HG03460 (cell line): Measurements from ENCODE around the gene RNF186.
"Not testable (repeated sequence)": the region's sequence is repeated elsewhere in the genome, so short reads cannot be mapped to it uniquely, and the experiment has no call there.

ENCODE experiments used
- ATAC-seq: cut with Tn5 transposase; IDR thresholded peaks from one replicate; pipeline ENCODE4 v1.9.1; 2021; ENCODE audit not compliant: unreplicated experiment

Gene RNF186

GRCh38 chr1:19797827-19798226 lies 17.3 kb downstream of the RNF186 start:
- ATAC-seq, result no peak

- no peak for ATAC-seq
Measured at GRCh38 chr1:19794583-19794982, 20.5 kb downstream of the RNF186 start.

- ATAC-seq, result no peak
Measured at GRCh38 chr1:19793360-19794046, 21.6 kb downstream of the RNF186 start.

- no peak for ATAC-seq
Measured at GRCh38 chr1:19792237-19793002, 22.7 kb downstream of the RNF186 start.

GRCh38 chr1:19790061-19790975 lies 24.8 kb downstream of the RNF186 start:
- ATAC-seq, result not testable (repeated sequence)

- ATAC-seq, result no peak
Measured at GRCh38 chr1:19786988-19787423, 28.1 kb downstream of the RNF186 start.

GRCh38 chr1:19785660-19786059 lies 29.4 kb downstream of the RNF186 start:
- no peak for ATAC-seq

- ATAC-seq, result no peak
Measured at GRCh38 chr1:19780267-19780877, 34.7 kb downstream of the RNF186 start.

GRCh38 chr1:19776933-19777332 lies 38.1 kb downstream of the RNF186 start:
- no peak for ATAC-seq

GRCh38 chr1:19776287-19776686 lies 38.8 kb downstream of the RNF186 start:
- ATAC-seq, result no peak

GRCh38 chr1:19775831-19776230 lies 39.3 kb downstream of the RNF186 start:
- no peak for ATAC-seq

GRCh38 chr1:19775317-19775716 lies 39.8 kb downstream of the RNF186 start:
- no peak for ATAC-seq

- ATAC-seq, result no peak
Measured at GRCh38 chr1:19774180-19774785, 40.8 kb downstream of the RNF186 start.

- no peak for ATAC-seq
Measured at GRCh38 chr1:19773485-19773884, 41.6 kb downstream of the RNF186 start.

GRCh38 chr1:19772053-19772452 lies 43.0 kb downstream of the RNF186 start:
- no peak for ATAC-seq

GRCh38 chr1:19771350-19771749 lies 43.7 kb downstream of the RNF186 start:
- no peak for ATAC-seq

GRCh38 chr1:19770436-19771190 lies 44.5 kb downstream of the RNF186 start:
- no peak for ATAC-seq

GRCh38 chr1:19769211-19769932 lies 45.7 kb downstream of the RNF186 start:
- ATAC-seq, result no peak
